AG09319 (cell line): ENCODE measurements around the gene MTCP1.

Source experiments
- DNase-seq: peaks from one replicate; pipeline ENCODE4 v3.0.0-alpha.2; 2010; ENCODE audit warnings: low read depth; ENCODE audit errors: extremely low read depth
- CTCF ChIP-seq: IDR thresholded peaks from 2 replicates; pipeline ENCODE4 v1.5.1; 2011; ENCODE audit warnings: low read depth, mild to moderate bottlenecking, inconsistent platforms, low read length, moderate library complexity

Gene MTCP1

GRCh38 chrX:155028877-155029291, 42.1 kb downstream of the MTCP1 start:
- TF ChIP-seq CTCF = no peak
- DNase-seq = no peak

GRCh38 chrX:155028129-155028528, 42.8 kb downstream of the MTCP1 start:
- no peak for TF ChIP-seq CTCF
- no peak for DNase-seq

- DNase-seq = peak; percentile 29
- no peak for TF ChIP-seq CTCF
These were observed 43.3 kb downstream of the MTCP1 start for GRCh38 chrX:155027509-155028066.

- DNase-seq = peak; percentile 86
- no peak for TF ChIP-seq CTCF
These were observed 44.0 kb downstream of the MTCP1 start, which contains the start of gene FUNDC2 for GRCh38 chrX:155026727-155027508. Gene FUNDC2, plus strand, starts transcription at chrX:155026844. Its CDS starts 95 bp downstream, at chrX:155026939.

GRCh38 chrX:155026420-155026726, 44.6 kb downstream of the MTCP1 start:
- no peak for TF ChIP-seq CTCF
- DNase-seq = no peak

- TF ChIP-seq CTCF = no peak
These were observed 46.8 kb downstream of the MTCP1 start for GRCh38 chrX:155023907-155024833.

More at GRCh38 chrX:155023907-155024833, 46.8 kb downstream of the MTCP1 start:
- no peak for DNase-seq
